ENCODE measurements around the gene CALD1.

The CALD1 gene

GRCh38 chr7:134737566-134738345, 41.7 kb upstream of the CALD1 start:
- peaks cover 4% of the 10 kb centered on the region for H3K27me3 ChIP-seq
- no peak overlapping the region for H3K4me3 ChIP-seq (ENCODE audit: low read depth, low read length)
- H3K36me3 ChIP-seq, result no peaks in the 10 kb centered on the region
- H3K9me3 ChIP-seq, result no peaks in the 10 kb centered on the region
- H3K4me1 ChIP-seq, result no peaks in the 10 kb centered on the region
- no peak for DNase-seq
- TF ChIP-seq, protein P1, sequence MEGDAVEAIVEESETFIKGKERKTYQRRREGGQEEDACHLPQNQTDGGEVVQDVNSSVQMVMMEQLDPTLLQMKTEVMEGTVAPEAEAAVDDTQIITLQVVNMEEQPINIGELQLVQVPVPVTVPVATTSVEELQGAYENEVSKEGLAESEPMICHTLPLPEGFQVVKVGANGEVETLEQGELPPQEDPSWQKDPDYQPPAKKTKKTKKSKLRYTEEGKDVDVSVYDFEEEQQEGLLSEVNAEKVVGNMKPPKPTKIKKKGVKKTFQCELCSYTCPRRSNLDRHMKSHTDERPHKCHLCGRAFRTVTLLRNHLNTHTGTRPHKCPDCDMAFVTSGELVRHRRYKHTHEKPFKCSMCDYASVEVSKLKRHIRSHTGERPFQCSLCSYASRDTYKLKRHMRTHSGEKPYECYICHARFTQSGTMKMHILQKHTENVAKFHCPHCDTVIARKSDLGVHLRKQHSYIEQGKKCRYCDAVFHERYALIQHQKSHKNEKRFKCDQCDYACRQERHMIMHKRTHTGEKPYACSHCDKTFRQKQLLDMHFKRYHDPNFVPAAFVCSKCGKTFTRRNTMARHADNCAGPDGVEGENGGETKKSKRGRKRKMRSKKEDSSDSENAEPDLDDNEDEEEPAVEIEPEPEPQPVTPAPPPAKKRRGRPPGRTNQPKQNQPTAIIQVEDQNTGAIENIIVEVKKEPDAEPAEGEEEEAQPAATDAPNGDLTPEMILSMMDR (IDR thresholded peaks at IDR 0.05; ENCODE audit: low read depth, low read length), result no peak

DNA sequence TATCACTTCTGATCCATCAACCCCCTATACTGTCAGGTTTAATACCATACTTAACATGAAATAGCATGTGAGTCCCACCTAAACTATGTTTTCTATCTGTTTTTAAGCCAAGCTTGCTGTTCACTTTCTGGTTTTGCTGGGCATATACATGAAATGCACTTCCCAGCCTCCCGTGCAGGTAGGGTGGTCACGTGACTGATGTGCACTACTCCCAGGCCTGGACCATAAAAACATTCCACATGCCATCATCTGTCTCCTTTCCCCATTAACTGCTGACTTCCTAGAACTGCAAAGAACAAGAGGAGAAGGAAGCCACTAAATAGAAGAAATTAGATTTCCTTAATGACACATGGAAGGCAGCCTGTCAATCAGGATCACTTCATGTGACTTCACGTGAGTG, 40.1 kb upstream of the CALD1 start:
- no peak for DNase-seq
- H3K9me3 ChIP-seq, result no peaks in the 10 kb centered on the region
- TF ChIP-seq, protein P1 (IDR thresholded peaks at IDR 0.05; ENCODE audit: low read depth, low read length), result no peak
- H3K4me3 ChIP-seq (ENCODE audit: low read depth, low read length), result no peak overlapping the region
- no peaks in the 10 kb centered on the region for H3K4me1 ChIP-seq
- H3K36me3 ChIP-seq, result no peaks in the 10 kb centered on the region
- peaks cover 4% of the 10 kb centered on the region for H3K27me3 ChIP-seq

DNA sequence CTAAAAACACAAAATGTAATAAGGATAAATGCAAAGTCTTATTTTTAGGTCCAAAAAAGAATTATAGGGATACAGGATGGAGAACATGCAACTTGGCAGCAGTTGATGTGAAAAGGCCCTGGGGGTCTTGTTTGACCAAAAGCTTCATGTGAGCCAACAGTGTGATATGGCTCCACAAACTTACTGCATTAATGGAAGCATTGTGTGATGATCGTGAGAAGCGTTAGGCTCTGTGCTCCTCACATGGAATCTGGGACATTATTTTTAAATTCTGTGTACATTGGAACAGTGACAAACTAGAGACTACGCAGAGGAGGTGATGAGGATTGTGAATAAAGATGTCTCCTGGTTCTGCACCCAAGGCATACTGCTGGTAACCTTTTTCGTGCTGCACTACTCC, 39.1 kb upstream of the CALD1 start:
- TF ChIP-seq, protein P1 (IDR thresholded peaks at IDR 0.05; ENCODE audit: low read depth, low read length), result no peak
- Histone ChIP-seq H3K36me3 (no peaks in the 10 kb centered on the region), H3K4me3 (ENCODE audit: low read depth, low read length) (no peak overlapping the region), H3K27me3 (peaks cover 4% of the 10 kb centered on the region), H3K9me3 (no peaks in the 10 kb centered on the region), H3K4me1 (no peaks in the 10 kb centered on the region)
- DNase-seq, result no peak

DNA sequence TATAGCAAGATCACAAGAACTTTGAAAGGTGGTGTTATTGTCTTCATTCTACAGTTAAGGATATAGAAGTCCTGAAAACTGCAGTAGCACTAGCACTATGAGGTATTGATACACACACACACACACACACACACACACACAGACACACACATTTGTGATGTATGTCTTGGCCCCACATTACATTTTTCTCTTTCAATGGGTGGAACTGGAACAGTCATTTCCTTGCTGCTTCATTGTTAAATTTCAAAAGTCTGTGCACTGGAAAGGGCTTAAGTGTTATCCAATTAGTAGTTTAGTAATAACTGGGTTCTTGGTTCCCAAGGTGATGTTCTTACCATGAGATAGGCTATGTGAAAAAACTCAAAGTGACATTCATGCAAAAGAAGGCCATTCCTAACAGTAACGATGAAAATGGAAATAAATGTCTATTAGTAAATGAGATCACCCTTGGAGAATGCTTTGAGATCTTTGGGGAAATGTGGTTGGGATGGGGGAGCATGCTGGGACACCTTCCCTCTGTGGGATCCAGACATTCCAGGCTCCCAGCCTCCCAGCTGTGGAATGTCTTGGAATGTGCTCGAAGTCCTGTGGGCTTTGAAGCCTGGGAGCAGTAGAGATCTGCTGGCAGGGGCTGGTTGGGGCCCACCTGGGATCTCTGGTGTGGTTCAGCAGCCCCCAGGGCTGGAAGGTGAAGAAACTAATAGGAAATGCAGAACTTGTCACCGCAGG, 37.4 kb upstream of the CALD1 start:
- no peaks in the 10 kb centered on the region for H3K36me3 ChIP-seq
- DNase-seq, result no peak
- no peak overlapping the region for H3K4me3 ChIP-seq (ENCODE audit: low read depth, low read length)
- H3K9me3 ChIP-seq, result no peaks in the 10 kb centered on the region
- no peaks in the 10 kb centered on the region; the same call in none of the 2 replicates for H3K27me3 ChIP-seq
- TF ChIP-seq, protein P1 (IDR thresholded peaks at IDR 0.05; ENCODE audit: low read depth, low read length), result no peak
- no peaks in the 10 kb centered on the region for H3K4me1 ChIP-seq

DNA sequence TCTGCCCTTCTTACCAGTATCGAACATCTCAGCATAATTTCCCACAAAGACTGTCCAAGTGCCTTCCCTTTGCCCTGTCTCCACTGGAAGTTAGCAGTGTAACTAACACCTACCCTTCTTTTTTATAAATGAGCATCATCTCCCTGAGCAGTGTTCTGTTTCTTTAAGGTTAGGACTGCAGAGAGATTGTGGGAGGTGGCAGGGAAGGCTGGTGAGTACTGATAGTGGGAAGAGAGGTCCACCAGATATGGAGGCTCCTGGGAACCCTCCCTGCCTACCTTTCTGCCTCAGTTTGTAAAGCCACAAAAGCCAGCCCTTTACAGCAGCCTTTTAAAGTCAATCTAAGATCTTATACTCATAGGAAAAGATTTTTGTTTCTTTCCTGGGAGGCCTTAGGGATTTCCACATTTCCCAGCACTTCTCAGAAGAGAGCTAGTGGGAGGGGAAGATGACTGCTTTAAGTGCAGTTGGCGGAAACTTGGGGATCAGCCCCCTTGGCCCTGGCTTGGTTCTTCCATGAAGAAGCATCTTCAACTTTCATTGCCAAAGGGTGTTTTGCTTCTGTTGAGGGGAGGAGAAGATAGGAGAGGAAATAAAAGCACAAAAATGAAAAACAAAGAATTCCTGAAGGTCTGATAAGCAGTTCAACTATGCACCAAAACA, 36.6 kb upstream of the CALD1 start:
- Histone ChIP-seq H3K27me3 (no peaks in the 10 kb centered on the region; the same call in none of the 2 replicates), H3K9me3 (no peaks in the 10 kb centered on the region), H3K4me3 (ENCODE audit: low read depth, low read length) (no peak overlapping the region), H3K36me3 (no peaks in the 10 kb centered on the region), H3K4me1 (no peaks in the 10 kb centered on the region)
- TF ChIP-seq, protein P1 (IDR thresholded peaks at IDR 0.05; ENCODE audit: low read depth, low read length), result no peak
- no peak for DNase-seq

Measured in BE2C (cell line).